Vagina (tissue), 2 donors: ENCODE data around the gene PDE4A. TPM values are rescaled to one million over a fixed set of nuclear protein-coding genes. Genes with fewer than 3 reads are reported as not detected.
"Not testable (repeated sequence)": the region's sequence is repeated elsewhere in the genome, so short reads cannot be mapped to it uniquely, and the experiment has no call there.

Experiments used
- DNase-seq, 2 donors: peaks; one replicate each; pipeline ENCODE4 v3.0.0-alpha.2; 2017; ENCODE audit errors: extremely low spot score in 2 of 2
- H3K27ac ChIP-seq: fragments of 200-600 bp; sonication (generic); one replicate; pipeline ENCODE4 v1.5.1; 2019
- H3K27me3 ChIP-seq: fragments of 200-600 bp; sonication (generic); one replicate; pipeline ENCODE4 v1.5.1; 2019
- H3K36me3 ChIP-seq, 2 donors: fragments of 200-600 bp; sonication (generic); one replicate each; pipeline ENCODE4 v1.5.1; 2017 to 2019
- H3K4me1 ChIP-seq: fragments of 200-600 bp; sonication (generic); one replicate; pipeline ENCODE4 v1.5.1; 2019
- H3K4me3 ChIP-seq, 2 donors: fragments of 200-600 bp; sonication (generic); 1 replicate in 1 of 2; 2 replicates in 1 of 2; pipeline ENCODE4 v1.5.1; 2016 to 2019
- H3K9me3 ChIP-seq: fragments of 200-600 bp; sonication (generic); one replicate; pipeline ENCODE4 v1.5.1; 2019
- CTCF ChIP-seq, 3 experiments: fragments of 450-650 bp in 2 of 3; fragments of 200-600 bp in 1 of 3; sonication (generic) in 1 of 3; IDR thresholded peaks; one replicate each; pipeline ENCODE4 v1.5.1; 2017 to 2019; ENCODE audit warnings: antibody characterized with exemption in 3 of 3, mild to moderate bottlenecking in 2 of 3, moderate library complexity in 2 of 3
- POLR2A ChIP-seq, 2 donors: fragments of 450-650 bp; IDR thresholded peaks; one replicate each; pipeline ENCODE4 v1.6.1; 2017; ENCODE audit warnings: antibody characterized with exemption in 2 of 2, mild to moderate bottlenecking in 2 of 2, moderate library complexity in 2 of 2
- POLR2AphosphoS5 ChIP-seq, 2 donors: sonication (generic); formaldehyde crosslinking; IDR thresholded peaks; one replicate each; pipeline ENCODE4 v1.9.0; 2017; ENCODE audit warnings: antibody characterized with exemption in 2 of 2, mild to moderate bottlenecking in 2 of 2, low read depth in 1 of 2; ENCODE audit not compliant: insufficient read depth in 1 of 2
- intact Hi-C: fragments of 100-400 bp; cut with DNase I; formaldehyde crosslinking; loops from one replicate; pipeline ENCODE4 v1.15.1; 2023
- total RNA-seq: library from RNA; depleted of rRNA; stranded (reverse); fragments of >200 nt; gene quantifications from one replicate; pipeline ENCODE4 v1.2.3, GENCODE V29; 2016

The PDE4A gene
- total RNA-seq, 1 donor from 2014 or later, result 16.7 TPM

GRCh38 chr19:10408511-10409283 is 11.6 kb upstream of the PDE4A start:
- H3K4me1 ChIP-seq, result peaks cover 17% of the 10 kb centered on the region
- H3K4me3 ChIP-seq, result no peak overlapping the region
- intact Hi-C loops, result no loop called here
- H3K27ac ChIP-seq, result no peak overlapping the region
- no peaks in the 10 kb centered on the region for H3K36me3 ChIP-seq
- no peaks in the 10 kb centered on the region for H3K9me3 ChIP-seq
- TF ChIP-seq POLR2A (IDR thresholded peaks at IDR 0.05) (no peak), CTCF (IDR thresholded peaks at IDR 0.05) (no peak), POLR2AphosphoS5 (IDR thresholded peaks at IDR 0.05; ENCODE audit: insufficient read depth in 1 of 2, low read depth in 1 of 2) (no peak)
- DNase-seq, result no peak
- no peaks in the 10 kb centered on the region for H3K27me3 ChIP-seq

GRCh38 chr19:10411224-10411623 is 9.1 kb upstream of the PDE4A start:
- DNase-seq, H3K4me1 ChIP-seq, intact Hi-C loops, H3K4me3 ChIP-seq, H3K9me3 ChIP-seq, H3K27ac ChIP-seq, H3K36me3 ChIP-seq, H3K27me3 ChIP-seq: not testable (repeated sequence)

GRCh38 chr19:10412257-10412977 is 7.9 kb upstream of the PDE4A start:
- no peak for DNase-seq
- H3K36me3 ChIP-seq, result no peaks in the 10 kb centered on the region
- H3K27ac ChIP-seq, result no peak overlapping the region
- intact Hi-C loops, result no loop called here
- H3K4me1 ChIP-seq, result peaks cover 16% of the 10 kb centered on the region
- H3K4me3 ChIP-seq, result no peak overlapping the region
- no peaks in the 10 kb centered on the region for H3K27me3 ChIP-seq
- H3K9me3 ChIP-seq, result no peaks in the 10 kb centered on the region
- TF ChIP-seq POLR2AphosphoS5 (IDR thresholded peaks at IDR 0.05; ENCODE audit: insufficient read depth in 1 of 2, low read depth in 1 of 2), result no peak
- no peak for TF ChIP-seq POLR2A (IDR thresholded peaks at IDR 0.05)
- no peak for TF ChIP-seq CTCF (IDR thresholded peaks at IDR 0.05)

- Histone ChIP-seq H3K4me1 (peaks cover 50% of the 10 kb centered on the region), H3K27me3 (peaks cover 11% of the 10 kb centered on the region), H3K4me3 (peak overlapping the region; percentile 34 to 38), H3K27ac (no peak overlapping the region), H3K9me3 (no peaks in the 10 kb centered on the region), H3K36me3 (no peaks in the 10 kb centered on the region)
- TF ChIP-seq POLR2AphosphoS5 (IDR thresholded peaks at IDR 0.05; ENCODE audit: insufficient read depth in 1 of 2, low read depth in 1 of 2) (no peak), CTCF (IDR thresholded peaks at IDR 0.05) (no peak), POLR2A (IDR thresholded peaks at IDR 0.05) (no peak)
- intact Hi-C loops, result no loop called here
- DNase-seq, result no peak
Observed at GRCh38 chr19:10416083-10416379, 4.3 kb upstream of the PDE4A start.

- Histone ChIP-seq H3K27ac (no peak overlapping the region), H3K4me1 (peaks cover 54% of the 10 kb centered on the region)
- no peak for DNase-seq
Observed at GRCh38 chr19:10416380-10417257, 3.7 kb upstream of the PDE4A start.

More at GRCh38 chr19:10416380-10417257, 3.7 kb upstream of the PDE4A start:
- Histone ChIP-seq H3K4me3 (peak overlapping the region; percentile 34 to 38), H3K27me3 (peaks cover 15% of the 10 kb centered on the region), H3K9me3 (no peaks in the 10 kb centered on the region), H3K36me3 (no peaks in the 10 kb centered on the region)
- TF ChIP-seq POLR2A (IDR thresholded peaks at IDR 0.05) (no peak), POLR2AphosphoS5 (IDR thresholded peaks at IDR 0.05; ENCODE audit: insufficient read depth in 1 of 2, low read depth in 1 of 2) (peak in 1 of 2 donors; percentile 37), CTCF (IDR thresholded peaks at IDR 0.05) (peak; percentile 13 to 64 (median 21))
- intact Hi-C loops, result no loop called here
